GM23248 (cell line): ENCODE measurements around the gene CLPTM1L.

ENCODE experiments used
- EZH2 ChIP-seq: fragments of 200-600 bp; sonication (generic); IDR thresholded peaks from 2 replicates; pipeline ENCODE4 v1.6.1; 2018; ENCODE audit warnings: antibody characterized with exemption, mild to moderate bottlenecking; ENCODE audit not compliant: insufficient read depth, poor library complexity, severe bottlenecking
- EZH2phosphoT487 ChIP-seq: fragments of 200-600 bp; sonication (generic); IDR thresholded peaks from 2 replicates; pipeline ENCODE4 v1.6.1; 2018; ENCODE audit warnings: antibody characterized with exemption, moderate library complexity, mild to moderate bottlenecking, low read depth; ENCODE audit not compliant: insufficient read depth

DNA sequence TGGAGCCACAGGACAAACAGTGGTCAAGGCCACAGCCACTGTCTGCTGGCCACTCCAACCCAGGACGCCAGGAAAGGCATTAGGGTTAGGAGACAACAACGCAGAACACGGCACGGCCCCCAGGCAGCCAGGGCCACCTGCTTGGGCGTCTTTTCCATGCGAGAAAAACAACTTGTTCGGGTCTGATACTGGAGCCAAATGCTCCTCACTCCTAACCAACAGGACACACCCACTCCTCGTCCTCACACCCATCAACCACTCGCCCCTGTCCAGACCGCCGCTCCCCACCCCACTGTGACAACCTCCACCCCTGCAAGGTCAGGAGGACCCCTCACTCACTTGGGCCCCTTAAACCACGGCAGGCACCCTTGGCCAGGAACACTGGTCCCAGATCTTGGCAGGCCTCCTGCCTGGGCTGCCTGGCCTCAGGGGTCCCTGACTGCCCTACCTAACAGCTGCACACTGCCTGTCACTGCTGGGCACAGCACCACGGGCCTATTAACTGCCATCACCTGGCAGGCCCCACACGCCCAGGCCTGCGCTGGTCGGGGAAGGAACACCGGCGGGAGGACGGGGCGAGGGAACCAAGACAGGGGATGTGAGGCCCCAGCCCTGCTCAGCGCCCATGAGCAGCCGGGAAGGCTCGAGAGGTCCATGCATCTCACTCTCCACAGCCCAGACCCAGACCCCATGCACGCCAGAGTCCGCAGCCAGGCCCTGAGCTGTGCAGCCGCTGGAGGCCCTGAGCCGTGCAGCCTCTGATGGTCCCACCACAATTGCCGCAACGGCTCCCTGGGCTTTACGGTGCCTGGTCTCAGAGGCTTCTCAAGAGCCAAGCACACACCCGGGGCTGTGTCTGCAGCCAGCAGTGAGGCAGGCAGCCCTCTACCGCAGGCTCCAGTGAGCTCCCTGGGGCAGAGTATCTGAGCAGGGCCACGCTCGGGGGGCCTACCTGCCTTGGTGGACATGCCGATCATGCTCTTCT, 13.8 kb downstream of the CLPTM1L start:
- no peak for TF ChIP-seq EZH2
- TF ChIP-seq EZH2phosphoT487: no peak
